Measurements from ENCODE around the gene CSMD2. TPM values are rescaled to one million over a fixed set of nuclear protein-coding genes. Genes with fewer than 3 reads are reported as not detected.

Gene CSMD2
- total RNA-seq, 1 experiment from 2014 or later, result 13.2 TPM

DNA sequence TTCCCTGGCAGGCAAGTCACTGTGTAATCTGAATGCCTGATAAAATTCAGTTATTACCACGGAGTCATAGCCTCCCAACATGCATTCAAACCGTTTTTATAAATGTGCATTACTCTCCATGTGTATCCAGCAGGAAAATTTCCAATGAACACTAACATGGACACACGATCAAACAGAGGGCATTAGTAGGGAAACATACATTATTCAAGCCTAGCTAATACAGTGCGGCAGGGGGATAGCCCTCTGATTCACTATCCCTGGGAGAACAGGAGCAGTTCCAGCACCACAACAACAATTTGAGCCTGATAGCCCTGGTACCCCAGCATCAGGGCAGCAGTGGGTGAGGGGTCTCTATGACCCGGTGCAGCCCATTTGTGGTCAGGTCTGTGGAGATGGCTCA is 337.0 kb downstream of the CSMD2 start:
- Mint-ChIP-seq H3K27ac (no peak overlapping the region), H3K9me3 (peaks cover 31% of the 10 kb centered on the region), H3K27me3 (ENCODE audit: low read depth) (peaks cover 7% of the 10 kb centered on the region), H3K36me3 (peaks cover 40% of the 10 kb centered on the region), H3K4me3 (no peak overlapping the region), H3K4me1 (no peaks in the 10 kb centered on the region)
- CTCF ChIA-PET, result no interaction called here
- POLR2A ChIA-PET, result no interaction called here
- DNase-seq (ENCODE audit: low spot score), result no peak
- no peak for ATAC-seq
- TF ChIP-seq CTCF (IDR thresholded peaks at IDR 0.05) (no peak), ATF1 (CRISPR knock-in tag; IDR thresholded peaks at IDR 0.05) (no peak), TEAD1 (CRISPR knock-in tag; IDR thresholded peaks at IDR 0.05) (no peak)

GRCh38 chr1:33826711-33827110 is 338.3 kb downstream of the CSMD2 start:
- no peak for DNase-seq (ENCODE audit: low spot score)

More at GRCh38 chr1:33826711-33827110, 338.3 kb downstream of the CSMD2 start:
- ATAC-seq, result no peak
- Mint-ChIP-seq H3K27ac (no peak overlapping the region), H3K27me3 (ENCODE audit: low read depth) (peaks cover 7% of the 10 kb centered on the region), H3K36me3 (peaks cover 37% of the 10 kb centered on the region), H3K9me3 (peaks cover 27% of the 10 kb centered on the region), H3K4me3 (no peak overlapping the region), H3K4me1 (no peaks in the 10 kb centered on the region)
- ChIA-PET POLR2A (no interaction called here), CTCF (no interaction called here)
- TF ChIP-seq ATF3 (CRISPR knock-in tag; conservative IDR thresholded peaks at IDR 0.05), result no peak
- TF ChIP-seq ZNF281 (CRISPR knock-in tag; IDR thresholded peaks at IDR 0.05), result no peak
- TF ChIP-seq ETV6 (CRISPR knock-in tag; IDR thresholded peaks at IDR 0.05), result no peak
- no peak for TF ChIP-seq ZNF532 (CRISPR knock-in tag; IDR thresholded peaks at IDR 0.05; ENCODE audit: borderline replicate concordance)
- no peak for TF ChIP-seq ELF4 (CRISPR knock-in tag; IDR thresholded peaks at IDR 0.05; ENCODE audit: low read depth)
- no peak for TF ChIP-seq SOX15 (CRISPR knock-in tag; IDR thresholded peaks at IDR 0.05)
- TF ChIP-seq TP53 (CRISPR knock-in tag; IDR thresholded peaks at IDR 0.05), result no peak
- TF ChIP-seq, protein P1, sequence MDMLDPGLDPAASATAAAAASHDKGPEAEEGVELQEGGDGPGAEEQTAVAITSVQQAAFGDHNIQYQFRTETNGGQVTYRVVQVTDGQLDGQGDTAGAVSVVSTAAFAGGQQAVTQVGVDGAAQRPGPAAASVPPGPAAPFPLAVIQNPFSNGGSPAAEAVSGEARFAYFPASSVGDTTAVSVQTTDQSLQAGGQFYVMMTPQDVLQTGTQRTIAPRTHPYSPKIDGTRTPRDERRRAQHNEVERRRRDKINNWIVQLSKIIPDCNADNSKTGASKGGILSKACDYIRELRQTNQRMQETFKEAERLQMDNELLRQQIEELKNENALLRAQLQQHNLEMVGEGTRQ (CRISPR knock-in tag; IDR thresholded peaks at IDR 0.05), result no peak
- no peak for TF ChIP-seq NFYB (CRISPR knock-in tag; conservative IDR thresholded peaks at IDR 0.05; ENCODE audit: low read depth)
- TF ChIP-seq GABPB1 (CRISPR knock-in tag; IDR thresholded peaks at IDR 0.05), result no peak
- TF ChIP-seq JAZF1 (CRISPR knock-in tag; IDR thresholded peaks at IDR 0.05), result no peak
- no peak for TF ChIP-seq SP1 (CRISPR knock-in tag; conservative IDR thresholded peaks at IDR 0.05)
- no peak for TF ChIP-seq HMGA2 (CRISPR knock-in tag; IDR thresholded peaks at IDR 0.05)

All from WTC11 (cell line).